Omental fat pad (tissue), 4 donors: ENCODE results near the gene VPS13C. TPM values are rescaled to one million over a fixed set of nuclear protein-coding genes. Genes with fewer than 3 reads are reported as not detected.

Source experiments
- ATAC-seq: fragments of 150-250 bp; one replicate; pipeline ENCODE4 v1.9.1; 2016; ENCODE audit warnings: mild to moderate bottlenecking, moderate library complexity; ENCODE audit not compliant: low FRiP score
- DNase-seq: peaks from one replicate; pipeline ENCODE4 v3.0.0-alpha.2; 2019; ENCODE audit warnings: low spot score
- CTCF ChIP-seq, 3 donors: fragments of 450-650 bp; IDR thresholded peaks; one replicate each; pipeline ENCODE4 v1.5.1; 2016 to 2017; ENCODE audit warnings: antibody characterized with exemption in 3 of 3, mild to moderate bottlenecking in 3 of 3, moderate library complexity in 2 of 3
- total RNA-seq, 4 donors: library from RNA; depleted of rRNA; stranded (reverse); fragments of >200 nt; gene quantifications; one replicate each; pipeline ENCODE4 v1.1.0, GENCODE V29; 2016

The VPS13C gene
- total RNA-seq, 4 donors from 2014 or later: 61.6 to 144 (median 75.8) TPM

- no peak for ATAC-seq
- DNase-seq: no peak
- TF ChIP-seq CTCF (IDR thresholded peaks at IDR 0.05): no peak
Observed at GRCh38 chr15:61917457-61917856, 142.8 kb downstream of the VPS13C start.

- ATAC-seq (no peak), DNase-seq (no peak)
- no peak for TF ChIP-seq CTCF (IDR thresholded peaks at IDR 0.05)
Observed at GRCh38 chr15:61916104-61916503, 144.1 kb downstream of the VPS13C start.

- ATAC-seq (no peak), DNase-seq (no peak)
- no peak for TF ChIP-seq CTCF (IDR thresholded peaks at IDR 0.05)
Observed at GRCh38 chr15:61915640-61916039, 144.6 kb downstream of the VPS13C start.

- no peak for TF ChIP-seq CTCF (IDR thresholded peaks at IDR 0.05)
- DNase-seq (no peak), ATAC-seq (no peak)
Observed at GRCh38 chr15:61910839-61911369, 149.3 kb downstream of the VPS13C start.

GRCh38 chr15:61908241-61908640 lies 152.0 kb downstream of the VPS13C start:
- no peak for ATAC-seq
- no peak for DNase-seq
- no peak for TF ChIP-seq CTCF (IDR thresholded peaks at IDR 0.05)

GRCh38 chr15:61907753-61908086 lies 152.5 kb downstream of the VPS13C start:
- TF ChIP-seq CTCF (IDR thresholded peaks at IDR 0.05): no peak
- DNase-seq: no peak
- ATAC-seq: no peak

- ATAC-seq: no peak
- no peak for DNase-seq
- TF ChIP-seq CTCF (IDR thresholded peaks at IDR 0.05): no peak
Observed at GRCh38 chr15:61906961-61907752, 153.1 kb downstream of the VPS13C start.
